ENCODE measurements around the gene REV3L.

Gene REV3L, protein sequence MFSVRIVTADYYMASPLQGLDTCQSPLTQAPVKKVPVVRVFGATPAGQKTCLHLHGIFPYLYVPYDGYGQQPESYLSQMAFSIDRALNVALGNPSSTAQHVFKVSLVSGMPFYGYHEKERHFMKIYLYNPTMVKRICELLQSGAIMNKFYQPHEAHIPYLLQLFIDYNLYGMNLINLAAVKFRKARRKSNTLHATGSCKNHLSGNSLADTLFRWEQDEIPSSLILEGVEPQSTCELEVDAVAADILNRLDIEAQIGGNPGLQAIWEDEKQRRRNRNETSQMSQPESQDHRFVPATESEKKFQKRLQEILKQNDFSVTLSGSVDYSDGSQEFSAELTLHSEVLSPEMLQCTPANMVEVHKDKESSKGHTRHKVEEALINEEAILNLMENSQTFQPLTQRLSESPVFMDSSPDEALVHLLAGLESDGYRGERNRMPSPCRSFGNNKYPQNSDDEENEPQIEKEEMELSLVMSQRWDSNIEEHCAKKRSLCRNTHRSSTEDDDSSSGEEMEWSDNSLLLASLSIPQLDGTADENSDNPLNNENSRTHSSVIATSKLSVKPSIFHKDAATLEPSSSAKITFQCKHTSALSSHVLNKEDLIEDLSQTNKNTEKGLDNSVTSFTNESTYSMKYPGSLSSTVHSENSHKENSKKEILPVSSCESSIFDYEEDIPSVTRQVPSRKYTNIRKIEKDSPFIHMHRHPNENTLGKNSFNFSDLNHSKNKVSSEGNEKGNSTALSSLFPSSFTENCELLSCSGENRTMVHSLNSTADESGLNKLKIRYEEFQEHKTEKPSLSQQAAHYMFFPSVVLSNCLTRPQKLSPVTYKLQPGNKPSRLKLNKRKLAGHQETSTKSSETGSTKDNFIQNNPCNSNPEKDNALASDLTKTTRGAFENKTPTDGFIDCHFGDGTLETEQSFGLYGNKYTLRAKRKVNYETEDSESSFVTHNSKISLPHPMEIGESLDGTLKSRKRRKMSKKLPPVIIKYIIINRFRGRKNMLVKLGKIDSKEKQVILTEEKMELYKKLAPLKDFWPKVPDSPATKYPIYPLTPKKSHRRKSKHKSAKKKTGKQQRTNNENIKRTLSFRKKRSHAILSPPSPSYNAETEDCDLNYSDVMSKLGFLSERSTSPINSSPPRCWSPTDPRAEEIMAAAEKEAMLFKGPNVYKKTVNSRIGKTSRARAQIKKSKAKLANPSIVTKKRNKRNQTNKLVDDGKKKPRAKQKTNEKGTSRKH (N-terminal part only)

DNA sequence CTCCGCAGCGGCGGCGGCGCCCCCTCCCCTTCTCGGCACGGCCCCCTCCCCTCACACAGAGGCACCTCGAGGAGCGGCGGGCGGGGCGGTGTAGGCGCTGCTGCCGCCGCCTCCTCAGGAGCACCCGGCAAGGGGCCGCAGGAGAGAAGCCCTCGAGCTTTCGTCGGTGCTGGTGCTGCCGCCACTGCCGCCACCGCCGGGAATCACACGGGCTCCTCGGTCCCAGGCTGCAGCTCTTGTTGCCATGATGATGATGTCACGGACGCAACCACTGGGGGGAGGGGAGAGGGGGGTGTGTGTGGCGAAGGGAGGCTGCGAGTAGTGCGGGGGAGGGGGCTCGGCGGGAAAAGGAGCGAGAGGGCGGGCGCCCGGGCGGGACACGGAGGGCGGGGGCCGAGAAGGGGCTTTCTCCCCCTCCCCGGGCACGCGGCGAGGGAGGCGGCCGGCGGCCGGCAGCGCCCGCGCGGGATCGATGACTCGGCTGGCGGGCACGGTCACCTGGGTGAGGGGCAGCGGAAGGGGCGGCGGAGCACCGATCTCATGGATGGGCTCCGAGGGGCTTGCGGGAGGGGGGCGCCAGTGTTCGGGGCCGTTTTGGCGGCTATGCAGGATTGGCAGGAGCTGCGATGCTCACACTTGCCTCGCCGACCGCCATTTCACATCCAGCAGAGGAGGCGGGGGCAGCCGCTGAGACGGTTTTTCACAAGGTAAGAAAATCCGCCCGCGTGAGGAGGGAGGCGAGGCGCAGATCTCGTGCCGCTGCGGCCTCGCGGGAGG, at the start of gene REV3L:
Gene REV3L (minus strand): TSS at position 260 of the 777 bp plus-strand sequence. CDS start 330 bp downstream, outside the sequence.
- H3K36me3 Mint-ChIP-seq = peaks cover 5% of the 10 kb centered on the region
- no peaks in the 10 kb centered on the region for H3K9me3 Mint-ChIP-seq
- H3K27ac Mint-ChIP-seq = peak within 1 kb of the TSS; percentile 98
- H3K27me3 Mint-ChIP-seq = no peaks in the 10 kb centered on the region
- peaks cover 60% of the 10 kb centered on the region for H3K4me1 Mint-ChIP-seq
- H3K4me3 Mint-ChIP-seq = peak within 1 kb of the TSS; percentile 98

DNA sequence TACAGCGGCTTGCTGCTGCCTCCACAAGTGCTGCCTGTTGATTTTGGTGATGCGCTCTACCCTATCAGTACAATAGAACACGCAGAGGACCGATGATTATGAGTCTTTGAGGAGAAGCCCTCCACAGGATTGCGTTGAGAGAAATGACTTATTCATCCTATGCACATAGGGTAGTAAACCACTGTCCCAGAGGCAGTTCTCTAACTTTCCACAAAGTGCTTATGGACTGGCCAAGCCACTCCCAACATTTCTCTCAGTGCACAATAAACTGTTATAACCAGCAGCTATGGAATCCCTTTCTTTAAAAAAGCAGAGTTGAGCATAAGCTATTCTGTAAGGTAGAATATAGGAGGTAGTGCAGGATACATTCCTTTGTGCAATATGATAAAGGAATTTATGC, 48.2 kb upstream of the REV3L start:
- H3K27ac Mint-ChIP-seq = no peak overlapping the region
- H3K27me3 Mint-ChIP-seq = no peaks in the 10 kb centered on the region
- peaks cover 22% of the 10 kb centered on the region for H3K4me1 Mint-ChIP-seq
- no peaks in the 10 kb centered on the region for H3K9me3 Mint-ChIP-seq
- H3K4me3 Mint-ChIP-seq = no peak overlapping the region
- H3K36me3 Mint-ChIP-seq = peaks cover 3% of the 10 kb centered on the region

DNA sequence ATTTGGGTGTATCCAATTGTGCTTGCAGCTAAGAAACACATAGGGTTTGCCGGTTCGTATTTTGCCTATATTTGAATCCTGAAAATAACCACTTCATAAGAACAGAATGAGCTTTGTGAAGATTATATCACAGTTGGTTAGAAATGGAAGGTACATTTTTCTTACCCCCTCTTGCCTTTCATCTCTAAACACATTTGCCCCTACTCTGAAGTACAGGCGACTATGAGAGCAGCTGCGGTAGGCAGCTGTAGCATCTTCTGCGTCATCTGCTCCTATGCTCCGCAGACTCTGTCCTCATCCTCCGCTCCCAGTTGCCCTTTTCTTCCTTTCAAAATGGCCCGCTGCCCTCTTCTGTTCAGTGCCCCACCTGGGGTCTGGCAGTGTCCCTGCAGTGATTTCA, 47.6 kb upstream of the REV3L start:
- Mint-ChIP-seq H3K4me1 (peaks cover 22% of the 10 kb centered on the region), H3K9me3 (no peaks in the 10 kb centered on the region), H3K27ac (no peak overlapping the region), H3K4me3 (no peak overlapping the region), H3K36me3 (peaks cover 3% of the 10 kb centered on the region), H3K27me3 (no peaks in the 10 kb centered on the region)

DNA sequence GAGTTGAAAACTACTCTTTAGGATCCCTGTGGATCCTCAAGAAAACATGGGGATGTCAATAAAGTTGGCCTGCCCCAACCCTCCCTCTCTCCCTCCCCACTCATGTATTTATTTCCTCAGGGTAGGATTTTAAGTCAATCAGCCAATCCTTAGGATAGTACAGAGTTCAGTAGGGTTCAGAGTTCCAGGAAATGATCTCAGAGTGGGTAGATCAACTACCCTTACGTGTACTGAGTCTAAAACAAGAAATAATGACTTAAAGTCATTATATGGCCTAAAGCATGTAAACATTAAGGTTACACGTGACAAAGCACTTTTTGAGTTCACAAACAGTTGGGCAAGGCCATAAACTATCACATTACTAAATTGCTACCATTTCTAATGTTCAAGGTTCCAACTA, 47.2 kb upstream of the REV3L start:
- Mint-ChIP-seq H3K36me3 (peaks cover 3% of the 10 kb centered on the region), H3K27me3 (no peaks in the 10 kb centered on the region)

DNA sequence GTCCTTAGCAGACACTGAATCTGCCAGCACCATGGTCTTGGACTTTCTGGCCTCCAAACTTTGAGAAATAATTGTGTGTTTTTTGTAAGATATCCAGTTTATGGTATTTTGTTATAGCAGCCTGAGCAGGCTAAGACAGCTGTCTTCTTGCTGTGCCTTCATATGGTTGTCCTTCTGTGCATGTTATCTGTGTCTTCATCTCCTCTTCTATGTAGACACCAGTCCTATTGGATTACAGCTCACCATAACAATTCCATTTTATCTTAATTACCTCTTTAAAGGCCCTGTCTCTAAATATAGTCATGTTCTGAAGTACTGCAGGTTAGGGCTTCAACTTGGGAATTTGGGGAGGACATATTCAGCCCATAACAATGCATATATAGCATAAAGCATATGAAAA, 44.3 kb upstream of the REV3L start:
- Mint-ChIP-seq H3K9me3 (no peaks in the 10 kb centered on the region), H3K36me3 (peaks cover 3% of the 10 kb centered on the region), H3K4me3 (no peak overlapping the region), H3K27ac (no peak overlapping the region), H3K27me3 (no peaks in the 10 kb centered on the region), H3K4me1 (peaks cover 27% of the 10 kb centered on the region)

More for the DNA sequence above, 47.2 kb upstream of the REV3L start:
- H3K27ac Mint-ChIP-seq = no peak overlapping the region
- peaks cover 22% of the 10 kb centered on the region for H3K4me1 Mint-ChIP-seq
- H3K4me3 Mint-ChIP-seq = no peak overlapping the region
- no peaks in the 10 kb centered on the region for H3K9me3 Mint-ChIP-seq

DNA sequence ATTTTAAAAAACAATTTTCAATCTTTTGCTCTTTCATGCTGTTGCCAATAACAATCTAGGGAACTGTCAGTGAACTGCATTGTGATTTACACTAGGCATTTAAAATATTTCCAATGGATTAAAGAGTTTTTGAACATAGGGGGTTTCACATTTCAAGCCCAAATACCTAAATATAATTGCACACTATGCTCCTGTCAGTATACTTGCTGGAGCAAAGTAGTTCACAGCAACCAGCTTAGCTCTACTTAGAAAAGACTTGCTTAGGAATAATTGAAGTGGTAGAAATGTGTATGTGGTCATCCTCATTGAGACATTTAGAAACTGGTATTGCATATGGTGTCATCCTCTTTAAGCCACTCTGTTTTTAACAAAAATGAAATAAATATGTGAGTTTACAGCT, 41.7 kb upstream of the REV3L start:
- H3K4me3 Mint-ChIP-seq = no peak overlapping the region
- H3K36me3 Mint-ChIP-seq = peaks cover 9% of the 10 kb centered on the region
- H3K9me3 Mint-ChIP-seq = no peaks in the 10 kb centered on the region
- peaks cover 29% of the 10 kb centered on the region for H3K4me1 Mint-ChIP-seq
- H3K27me3 Mint-ChIP-seq = no peaks in the 10 kb centered on the region
- no peak overlapping the region for H3K27ac Mint-ChIP-seq

DNA sequence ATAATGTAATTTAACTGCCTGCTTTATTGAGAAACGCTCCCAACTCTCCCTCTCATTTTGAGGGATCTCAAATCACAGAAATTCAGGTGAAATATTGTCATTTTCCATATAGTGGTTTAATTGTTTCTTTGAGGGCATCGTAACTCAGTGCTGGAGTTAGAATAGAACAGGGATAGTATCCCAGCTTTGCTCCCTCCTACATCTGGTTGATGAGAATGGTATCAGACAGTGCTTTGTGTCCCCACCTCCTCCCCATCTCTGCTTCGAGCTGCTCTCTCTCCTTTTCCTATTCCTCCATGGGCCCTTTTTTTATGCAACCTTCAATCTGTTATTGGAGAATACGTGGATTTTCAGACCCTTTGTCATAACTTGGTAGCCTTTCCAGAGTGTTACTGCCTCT, 41.2 kb upstream of the REV3L start:
- Mint-ChIP-seq H3K4me3 (no peak overlapping the region), H3K4me1 (peaks cover 29% of the 10 kb centered on the region), H3K9me3 (no peaks in the 10 kb centered on the region), H3K36me3 (peaks cover 9% of the 10 kb centered on the region), H3K27me3 (no peaks in the 10 kb centered on the region), H3K27ac (no peak overlapping the region)

DNA sequence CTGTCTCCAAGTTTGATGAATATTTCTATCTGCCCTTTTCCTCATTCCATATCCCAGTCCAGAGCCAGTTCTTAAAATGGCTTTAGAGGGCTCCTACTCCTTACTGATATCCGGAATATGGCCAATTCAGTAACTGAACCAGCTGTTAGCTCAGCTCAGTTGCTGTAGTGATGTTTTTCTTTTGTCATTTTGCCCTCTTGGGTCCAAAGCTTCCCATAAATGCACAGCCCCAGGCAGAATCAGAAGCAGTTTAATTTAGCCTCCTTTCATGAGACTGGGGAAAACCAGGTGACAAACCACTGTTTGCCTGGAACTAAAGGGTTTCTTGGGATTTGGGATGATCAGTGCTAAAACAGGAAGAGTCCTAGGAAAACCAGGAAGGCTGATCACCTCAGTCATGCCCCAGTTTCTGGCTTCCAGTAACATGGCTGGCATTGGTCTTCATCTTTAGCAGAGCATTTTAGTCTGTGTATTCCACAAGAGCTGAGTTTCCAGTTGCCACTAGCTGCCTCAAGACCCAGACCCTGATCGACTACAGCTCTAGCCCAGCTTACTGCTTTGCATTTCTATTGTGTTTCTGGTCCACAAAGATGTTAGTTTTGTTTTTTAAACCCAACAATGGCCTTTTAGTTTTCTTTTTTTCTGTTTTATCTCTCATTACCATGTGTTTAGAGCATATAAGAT, 40.6 kb upstream of the REV3L start:
- H3K9me3 Mint-ChIP-seq = no peaks in the 10 kb centered on the region

DNA sequence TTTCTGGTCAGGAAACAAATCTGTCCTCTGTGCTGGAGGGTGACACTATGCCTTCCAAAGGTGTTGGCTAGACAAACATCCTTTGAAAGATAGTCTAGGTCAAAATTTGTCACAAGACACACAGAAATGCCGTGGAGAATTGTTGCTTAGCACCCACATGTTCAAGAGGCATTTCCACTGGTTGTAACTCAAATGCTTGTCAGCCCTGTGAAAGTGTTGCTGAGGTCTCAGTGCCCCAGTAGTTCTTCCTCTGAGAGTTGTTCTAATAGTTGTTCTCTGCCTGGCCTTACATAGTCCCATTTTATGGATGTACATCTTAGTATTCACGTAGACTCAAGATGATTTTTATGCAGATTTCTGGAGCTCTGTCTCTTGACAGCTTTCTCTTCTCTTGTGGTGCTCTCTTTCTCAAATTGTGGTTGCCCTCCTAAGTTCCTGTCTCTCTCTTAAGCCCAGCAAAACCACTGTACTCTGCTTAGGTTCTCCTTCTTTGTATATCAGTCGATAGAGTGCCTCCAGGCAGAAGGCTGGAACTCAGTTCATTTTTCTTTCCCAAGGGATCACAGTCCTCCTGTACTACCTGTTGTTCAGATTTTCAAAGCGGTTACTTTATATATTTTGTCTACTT, 39.5 kb upstream of the REV3L start:
- Mint-ChIP-seq H3K36me3 (peaks cover 6% of the 10 kb centered on the region), H3K4me1 (peaks cover 29% of the 10 kb centered on the region), H3K27me3 (no peaks in the 10 kb centered on the region), H3K27ac (peak overlapping the region; percentile 0), H3K9me3 (no peaks in the 10 kb centered on the region), H3K4me3 (no peak overlapping the region)

More for the DNA sequence above, 40.6 kb upstream of the REV3L start:
- H3K27ac Mint-ChIP-seq = no peak overlapping the region
- peaks cover 6% of the 10 kb centered on the region for H3K36me3 Mint-ChIP-seq
- H3K27me3 Mint-ChIP-seq = no peaks in the 10 kb centered on the region
- peaks cover 29% of the 10 kb centered on the region for H3K4me1 Mint-ChIP-seq
- no peak overlapping the region for H3K4me3 Mint-ChIP-seq

DNA sequence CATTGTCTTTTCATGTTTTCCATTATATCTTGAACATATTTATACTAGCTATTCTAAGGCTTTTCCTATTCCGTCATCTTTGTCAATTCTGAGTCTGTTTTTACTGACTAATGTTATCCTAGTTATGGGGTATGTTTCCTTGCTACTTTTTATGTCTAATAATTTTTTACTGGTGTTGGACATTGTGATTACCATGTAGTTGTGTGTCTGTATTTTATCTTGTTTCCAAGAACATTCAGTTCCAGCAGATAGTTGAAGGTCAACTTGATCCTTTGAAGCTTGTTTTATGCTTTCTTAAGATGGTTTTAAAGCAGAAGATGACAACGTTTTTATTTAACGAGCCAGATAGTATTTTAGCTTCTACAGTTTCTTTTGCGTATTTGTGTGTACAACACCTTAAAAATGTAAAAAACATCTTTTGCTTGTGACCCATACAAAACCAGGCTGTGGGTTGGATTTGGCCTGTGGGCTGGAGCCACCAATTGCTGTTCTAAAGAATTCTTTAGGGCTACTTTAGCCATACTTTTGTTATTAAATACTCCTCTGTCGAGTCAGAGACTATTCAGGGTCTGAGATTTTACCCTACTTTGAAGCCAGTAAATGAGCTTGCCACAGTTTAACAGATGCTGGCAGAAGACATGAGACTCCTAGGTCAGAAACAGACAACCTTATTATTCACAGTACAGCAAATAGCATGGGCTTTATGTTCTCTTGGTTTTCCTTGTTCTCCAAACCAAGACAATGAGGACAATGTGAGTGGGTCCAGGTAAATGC, 38.7 kb upstream of the REV3L start:
- no peak overlapping the region for H3K4me3 Mint-ChIP-seq
- H3K4me1 Mint-ChIP-seq = peaks cover 29% of the 10 kb centered on the region
- H3K9me3 Mint-ChIP-seq = no peaks in the 10 kb centered on the region
- H3K27me3 Mint-ChIP-seq = no peaks in the 10 kb centered on the region
- H3K27ac Mint-ChIP-seq = no peak overlapping the region
- H3K36me3 Mint-ChIP-seq = peaks cover 6% of the 10 kb centered on the region

DNA sequence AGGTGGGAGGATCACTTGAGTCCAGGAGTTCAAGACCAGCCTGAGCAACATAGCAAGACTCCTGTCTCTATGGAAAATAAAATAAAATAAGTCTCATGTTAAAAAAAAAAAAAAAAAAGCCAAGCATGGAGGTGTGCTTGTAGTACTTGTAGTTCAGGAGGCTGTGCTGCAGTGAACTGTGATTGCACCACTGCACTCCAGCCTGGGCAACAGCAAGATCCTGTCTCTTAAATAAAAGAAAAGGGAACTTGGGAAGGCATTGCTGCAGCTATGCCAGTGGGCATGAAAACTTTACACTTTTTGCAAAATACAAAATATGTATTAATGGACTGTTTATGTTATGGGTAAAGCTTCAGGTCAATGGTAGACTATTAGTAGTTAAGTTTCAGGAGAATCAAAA, 37.5 kb upstream of the REV3L start:
- Mint-ChIP-seq H3K27ac (no peak overlapping the region), H3K4me1 (peaks cover 29% of the 10 kb centered on the region), H3K4me3 (no peak overlapping the region), H3K27me3 (no peaks in the 10 kb centered on the region), H3K9me3 (no peaks in the 10 kb centered on the region), H3K36me3 (peaks cover 6% of the 10 kb centered on the region)

DNA sequence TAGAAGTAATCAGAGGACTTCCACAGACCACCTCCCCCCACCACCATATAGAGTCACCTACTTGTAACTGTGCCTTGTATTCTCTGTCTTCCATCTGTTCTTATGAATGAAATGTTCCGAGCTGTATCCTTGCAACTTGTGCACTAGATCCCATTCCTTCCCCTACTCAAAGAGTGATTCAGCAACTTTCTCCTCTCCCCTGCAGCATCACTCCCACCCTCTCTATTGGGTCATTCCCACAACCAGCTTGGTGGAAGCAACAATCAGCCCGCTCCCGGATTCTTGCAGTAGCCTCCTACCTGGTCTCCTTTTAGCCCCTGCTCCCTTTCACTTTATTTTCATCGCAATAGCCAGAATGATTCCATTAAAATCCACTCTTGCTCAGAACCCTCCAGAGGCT, 34.9 kb upstream of the REV3L start:
- no peaks in the 10 kb centered on the region for H3K27me3 Mint-ChIP-seq
- H3K4me3 Mint-ChIP-seq = no peak overlapping the region
- no peak overlapping the region for H3K27ac Mint-ChIP-seq
- H3K4me1 Mint-ChIP-seq = peaks cover 16% of the 10 kb centered on the region
- no peaks in the 10 kb centered on the region for H3K9me3 Mint-ChIP-seq
- H3K36me3 Mint-ChIP-seq = peaks cover 6% of the 10 kb centered on the region

DNA sequence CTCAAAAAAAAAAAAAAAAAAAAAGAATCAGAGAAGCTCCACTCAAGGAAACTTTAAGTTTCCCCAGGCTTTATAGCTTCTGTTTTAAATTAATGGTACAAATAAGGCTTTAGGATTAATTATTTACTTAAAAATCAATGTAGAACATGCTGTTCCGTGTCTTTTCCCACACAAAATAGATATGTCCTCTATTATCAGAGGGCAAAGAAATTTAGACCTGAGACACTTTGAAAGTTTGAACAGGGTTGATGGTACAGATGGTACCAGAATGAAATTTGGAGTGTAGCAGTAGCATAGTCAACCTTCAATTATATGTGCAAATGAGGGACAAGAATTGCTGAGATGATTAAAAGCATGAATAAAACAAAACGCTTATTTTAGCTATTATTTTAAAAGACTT, 32.2 kb upstream of the REV3L start:
- Mint-ChIP-seq H3K4me1 (no peaks in the 10 kb centered on the region), H3K4me3 (no peak overlapping the region), H3K36me3 (peaks cover 2% of the 10 kb centered on the region), H3K27me3 (no peaks in the 10 kb centered on the region), H3K9me3 (no peaks in the 10 kb centered on the region), H3K27ac (no peak overlapping the region)

Measured in activated naive CD4-positive, alpha-beta T cell treated with anti-CD3 and anti-CD28 coated beads, Interleukin-2, amount 50 U/mL, for 24 hours (primary cell).